Endothelial cell of umbilical vein (primary cell): Measurements from ENCODE around the gene CLDN16. TPM values are rescaled to one million over a fixed set of nuclear protein-coding genes. Genes with fewer than 3 reads are reported as not detected.

Experiments
- BruUV-seq: library from RNA; stranded (reverse); fragments of 400-500 nt; replicated peaks from 2 replicates; lab custom pipeline; 2021; lab: Mats Ljungman, UMichigan
- CTCF ChIA-PET: fragments of 300-600, 350-600 bp; sonication (Branson Sonifier 250); formaldehyde crosslinking; loops from one replicate; lab custom pipeline; 2021; ENCODE audit warnings: antibody characterized with exemption, inconsistent platforms; lab: Charles Lee
- POLR2A ChIA-PET: fragments of 300-600, 350-600 bp; sonication (Branson Sonifier 250); formaldehyde crosslinking; loops from one replicate; lab custom pipeline; 2021; ENCODE audit warnings: antibody characterized with exemption, inconsistent platforms; lab: Charles Lee
- DNase-seq: peaks from one replicate; pipeline ENCODE4 v3.0.0-alpha.2; 2011; ENCODE audit warnings: low read depth, low spot score
- FAIRE-seq: peaks from 2 replicates; lab custom pipeline; 2011; peaks lifted over from hg19 to GRCh38; lab: Jason Lieb, UNC
- H2AFZ ChIP-seq: 2 replicates; pipeline ENCODE4 v1.6.0; 2012; ENCODE audit warnings: low read depth, low read length, control low read depth, inconsistent platforms
- H3K27ac ChIP-seq: 2 replicates; pipeline ENCODE4 v1.5.1; 2011; ENCODE audit warnings: low read depth, mild to moderate bottlenecking, control low read depth, low read length, moderate library complexity; ENCODE audit not compliant: insufficient read depth
- H3K27me3 ChIP-seq, 2 experiments: 2 replicates each; pipeline versions ENCODE4 v1.6.0 to v1.6.1; 2011; ENCODE audit warnings: low read length in 2 of 2, mixed read lengths in 1 of 2; ENCODE audit not compliant: control insufficient read depth in 2 of 2, insufficient read depth in 2 of 2
- H3K36me3 ChIP-seq, 2 experiments: 2 replicates in 1 of 2; 3 replicates in 1 of 2; pipeline ENCODE4 v1.5.1; 2011; ENCODE audit warnings: low read length in 2 of 2, mild to moderate bottlenecking in 1 of 2, moderate library complexity in 1 of 2; ENCODE audit not compliant: control insufficient read depth in 2 of 2, insufficient read depth in 2 of 2; ENCODE audit errors: extremely low read depth in 1 of 2
- H3K4me1 ChIP-seq: 3 replicates; pipeline ENCODE4 v1.5.1; 2011; ENCODE audit warnings: mild to moderate bottlenecking, low read length; ENCODE audit not compliant: control insufficient read depth, insufficient read depth; ENCODE audit errors: extremely low read depth
- H3K4me2 ChIP-seq: 2 replicates; pipeline ENCODE4 v1.6.1; 2011; ENCODE audit warnings: low read length, control low read depth, mixed read lengths; ENCODE audit not compliant: insufficient read depth
- H3K4me3 ChIP-seq, 3 experiments: fragments of 200-600 bp in 1 of 3; sonication (generic), shearing (Covaris generic) in 1 of 3; replicated peaks in 1 of 3; 2 replicates each; pipeline ENCODE4 v1.5.1; 2011 to 2016; ENCODE audit warnings: control low read depth in 3 of 3, low read length in 3 of 3, mild to moderate bottlenecking in 2 of 3, inconsistent platforms in 1 of 3, low read depth in 1 of 3, moderate library complexity in 1 of 3; ENCODE audit not compliant: insufficient read depth in 1 of 3
- H3K79me2 ChIP-seq: 2 replicates; pipeline ENCODE4 v1.6.0; 2012; ENCODE audit warnings: low read length, inconsistent platforms; ENCODE audit not compliant: control insufficient read depth, insufficient read depth
- H3K9ac ChIP-seq: replicated peaks from 2 replicates; pipeline ENCODE3; 2011; ENCODE audit warnings: low read length, control low read depth; ENCODE audit not compliant: insufficient read depth; ENCODE audit errors: extremely low read depth
- H3K9me1 ChIP-seq: replicated peaks from 3 replicates; pipeline ENCODE4 v1.6.0; 2011; ENCODE audit warnings: mild to moderate bottlenecking, low read length; ENCODE audit not compliant: control insufficient read depth, insufficient read depth; ENCODE audit errors: extremely low read depth
- H3K9me3 ChIP-seq: replicated peaks from 2 replicates; pipeline ENCODE4 v1.5.1; 2012; ENCODE audit warnings: low read length, inconsistent platforms; ENCODE audit not compliant: control insufficient read depth, insufficient read depth
- H4K20me1 ChIP-seq: replicated peaks from 2 replicates; pipeline ENCODE3; 2011; ENCODE audit warnings: mild to moderate bottlenecking, low read length; ENCODE audit not compliant: control insufficient read depth, insufficient read depth; ENCODE audit errors: extremely low read depth
- CTCF ChIP-seq, 2 donors: IDR thresholded peaks; 1 replicate in 1 of 2; 2 replicates in 1 of 2; pipeline ENCODE4 v1.5.1; 2011; ENCODE audit warnings: low read length in 2 of 2, mild to moderate bottlenecking in 2 of 2, moderate library complexity in 2 of 2, control low read depth in 1 of 2, inconsistent platforms in 1 of 2, low read depth in 1 of 2; ENCODE audit not compliant: insufficient read depth in 1 of 2; ENCODE audit errors: extremely low read depth in 1 of 2
- EZH2 ChIP-seq: IDR thresholded peaks from 2 replicates; pipeline ENCODE4 v1.6.1; 2012; ENCODE audit warnings: borderline replicate concordance, low read depth, mild to moderate bottlenecking, moderate library complexity, low read length, inconsistent platforms; ENCODE audit not compliant: severe bottlenecking
- FOS ChIP-seq: IDR thresholded peaks from 2 replicates; pipeline ENCODE4 v1.6.1; 2011; ENCODE audit warnings: mild to moderate bottlenecking, low read length, moderate library complexity, borderline replicate concordance; ENCODE audit not compliant: insufficient read depth
- GATA2 ChIP-seq: IDR thresholded peaks from 2 replicates; pipeline ENCODE4 v1.7.0; 2011; ENCODE audit warnings: low read depth, mild to moderate bottlenecking, moderate library complexity, mixed read lengths, low read length; ENCODE audit not compliant: insufficient read length, insufficient read depth
- JUN ChIP-seq: IDR thresholded peaks from 2 replicates; pipeline ENCODE4 v1.6.1; 2011; ENCODE audit warnings: borderline replicate concordance, low read depth; ENCODE audit not compliant: insufficient read length, insufficient read depth
- MAX ChIP-seq: IDR thresholded peaks from 2 replicates; pipeline ENCODE4 v1.6.1; 2011; ENCODE audit not compliant: insufficient read depth, insufficient read length
- MYC ChIP-seq: IDR thresholded peaks from one replicate; pipeline ENCODE4 v1.6.1; 2011; ENCODE audit warnings: mild to moderate bottlenecking, low read depth, low read length
- POLR2A ChIP-seq: IDR thresholded peaks from 2 replicates; pipeline ENCODE4 v1.6.1; 2012; ENCODE audit warnings: low read depth, mild to moderate bottlenecking, control low read depth, low read length
- POLR2AphosphoS5 ChIP-seq: IDR thresholded peaks from 2 replicates; pipeline ENCODE4 v1.6.1; 2012; ENCODE audit warnings: low read depth, mild to moderate bottlenecking, control low read depth, low read length, moderate library complexity; ENCODE audit not compliant: insufficient read depth
- dilution Hi-C: fragments of 300-500 bp; cut with MboI; formaldehyde crosslinking; loops from one replicate; pipeline ENCODE4 v1.15.0; 2019; ENCODE audit warnings: low sequenced_read_pairs; ENCODE audit not compliant: extremely low pct_ligation_motif_present
- intact Hi-C: fragments of 100-400 bp; cut with micrococcal nuclease; formaldehyde crosslinking; loops from one replicate; pipeline ENCODE4 v1.10.0; 2022
- polyA plus RNA-seq, 4 experiments: library from polyadenylated mRNA; depleted of rRNA in 3 of 4; stranded (reverse) in 3 of 4; unstranded in 1 of 4; fragments of >200 nt; gene quantifications; 2 replicates each; pipeline versions ENCODE4 v1.2.1 to v1.2.3, GENCODE V29; 2011 to 2012; ENCODE audit warnings: missing spikeins in 1 of 4
- total RNA-seq: library from RNA; stranded (reverse); gene quantifications from 2 replicates; pipeline ENCODE4 v1.2.3, GENCODE V29; 2021

Gene CLDN16
- total and polyA plus RNA-seq, 2 donors (not counting 3 experiments of a cell fraction or from before 2014, with no cell fraction given) = 0.01 TPM; not detected in 1

- no peak overlapping the region for H3K4me2 ChIP-seq
- no peak overlapping the region for H3K9ac ChIP-seq
- intact Hi-C loops (no loop called here), dilution Hi-C loops (no loop called here)
- CTCF ChIA-PET = interaction anchor here (1.0 to 1.6 kb wide), 2 partner anchors 9 kb away, joined by 3 to 6 read pairs; no protein-coding TSS in a partner anchor
- H3K27ac ChIP-seq = no peak overlapping the region
- no peak overlapping the region for H2AFZ ChIP-seq
- H3K27me3 ChIP-seq = no peaks in the 10 kb centered on the region
- FAIRE-seq (no peak), DNase-seq (no peak)
- POLR2A ChIA-PET = no interaction called here
- no peaks in the 10 kb centered on the region for H3K79me2 ChIP-seq
- no peaks in the 10 kb centered on the region for H3K4me1 ChIP-seq
- BruUV-seq = no TSS peak
- no peaks in the 10 kb centered on the region for H3K9me1 ChIP-seq
- H3K4me3 ChIP-seq = no peak overlapping the region
- TF ChIP-seq FOS (no peak), CTCF (IDR thresholded peaks at IDR 0.05; ENCODE audit: extremely low read depth in 1 of 2, insufficient read depth in 1 of 2, low read depth in 1 of 2, low read length in 2 of 2) (no peak), MAX (no peak), POLR2AphosphoS5 (no peak), JUN (no peak), EZH2 (no peak), MYC (no peak), GATA2 (no peak), POLR2A (no peak)
- no peaks in the 10 kb centered on the region for H3K36me3 ChIP-seq
- no peaks in the 10 kb centered on the region for H3K9me3 ChIP-seq
- no peaks in the 10 kb centered on the region for H4K20me1 ChIP-seq
These were observed 8.0 kb downstream of the CLDN16 start for GRCh38 chr3:190396001-190396400.
